HepG2 (cell line): ENCODE results near the gene TNXB. TPM values are rescaled to one million over a fixed set of nuclear protein-coding genes. Genes with fewer than 3 reads are reported as not detected.

ENCODE experiments used
- ATRX ChIP-seq: sonication (generic); formaldehyde crosslinking; IDR thresholded peaks from 2 replicates; pipeline ENCODE4 v1.4.0; 2020; ENCODE audit warnings: missing genetic modification reagents, borderline replicate concordance
- DNMT3B ChIP-seq: conservative IDR thresholded peaks from 2 replicates; pipeline ENCODE4 v1.6.1; 2016; ENCODE audit warnings: missing biosample characterization, control low read depth
- LRRFIP1 ChIP-seq: sonication (generic); formaldehyde crosslinking; conservative IDR thresholded peaks from 2 replicates; pipeline ENCODE4 v1.4.0; 2020; ENCODE audit warnings: missing genetic modification reagents
- RAD21 ChIP-seq: fragments of 450-650 bp; formaldehyde crosslinking; IDR thresholded peaks from 2 replicates; pipeline ENCODE4 v1.5.0; 2020; ENCODE audit warnings: mild to moderate bottlenecking
- RFX3 ChIP-seq: IDR thresholded peaks from 2 replicates; pipeline ENCODE4 v1.6.1; 2016; ENCODE audit warnings: missing biosample characterization, missing genetic modification reagents
- ZNF121 ChIP-seq: sonication (generic); formaldehyde crosslinking; IDR thresholded peaks from 2 replicates; pipeline ENCODE4 v1.5.0; 2020; ENCODE audit warnings: mild to moderate bottlenecking, missing genetic modification reagents
- ZNF260 ChIP-seq: sonication (generic); formaldehyde crosslinking; IDR thresholded peaks from 2 replicates; pipeline ENCODE4 v1.4.0; 2020; ENCODE audit warnings: missing genetic modification reagents, low read depth, mild to moderate bottlenecking, borderline replicate concordance
- ZNF296 ChIP-seq: sonication (generic); formaldehyde crosslinking; conservative IDR thresholded peaks from 2 replicates; pipeline ENCODE4 v1.5.0; 2020; ENCODE audit warnings: mild to moderate bottlenecking, missing genetic modification reagents
- ZNF383 ChIP-seq: sonication (generic); formaldehyde crosslinking; IDR thresholded peaks from 2 replicates; pipeline ENCODE4 v1.4.0; 2020; ENCODE audit warnings: missing genetic modification reagents, mild to moderate bottlenecking, borderline replicate concordance
- ZNF543 ChIP-seq: sonication (generic); formaldehyde crosslinking; IDR thresholded peaks from 2 replicates; pipeline ENCODE4 v1.4.0; 2020; ENCODE audit warnings: mild to moderate bottlenecking, missing genetic modification reagents
- ZNF614 ChIP-seq: IDR thresholded peaks from 2 replicates; pipeline ENCODE4 v1.6.1; 2018; ENCODE audit warnings: missing biosample characterization, missing genetic modification reagents, inconsistent platforms, borderline replicate concordance
- ZNF652 ChIP-seq: IDR thresholded peaks from 2 replicates; pipeline ENCODE4 v1.6.1; 2016; ENCODE audit warnings: low read depth, borderline replicate concordance
- ZNF777 ChIP-seq: sonication (generic); formaldehyde crosslinking; IDR thresholded peaks from 2 replicates; pipeline ENCODE4 v1.4.0; 2020; ENCODE audit warnings: missing genetic modification reagents
- ZSCAN21 ChIP-seq: sonication (generic); formaldehyde crosslinking; IDR thresholded peaks from 2 replicates; pipeline ENCODE4 v1.8.0; 2022; ENCODE audit warnings: mild to moderate bottlenecking, missing genetic modification reagents, moderate library complexity, borderline replicate concordance
- polyA plus RNA-seq, 8 experiments: library from polyadenylated mRNA; depleted of rRNA in 3 of 8; stranded (reverse) in 7 of 8; unstranded in 1 of 8; fragments of >200 nt; fragmentation: Illumina TruSeq in 4 of 8; extraction: Trizol in 4 of 8; gene quantifications; 2 replicates each; pipeline versions ENCODE4 v1.2.1 to v1.2.3, GENCODE V29; 2011 to 2016; ENCODE audit warnings: low read depth in 4 of 8, missing spikeins in 1 of 8, mixed read lengths in 1 of 8; ENCODE audit not compliant: insufficient read depth in 1 of 8
- total RNA-seq, 5 experiments: library from RNA; depleted of rRNA; stranded (reverse); fragments of >200 nt; fragmentation: Illumina TruSeq; extraction: Trizol; gene quantifications; 2 replicates each; pipeline ENCODE4 v1.2.3, GENCODE V29; 2016; ENCODE audit warnings: low read depth in 1 of 5
- TF ChIP-seq, protein P1 (sequence below): sonication (generic); formaldehyde crosslinking; IDR thresholded peaks from 2 replicates; pipeline ENCODE4 v1.8.1; 2023; ENCODE audit warnings: mild to moderate bottlenecking, missing genetic modification reagents, borderline replicate concordance
- TF ChIP-seq, protein P2 (sequence below): sonication (generic); formaldehyde crosslinking; IDR thresholded peaks from 2 replicates; pipeline ENCODE4 v1.9.0; 2021; ENCODE audit warnings: missing genetic modification reagents, mild to moderate bottlenecking, borderline replicate concordance
- TF ChIP-seq, protein P3 (sequence below): sonication (generic); formaldehyde crosslinking; IDR thresholded peaks from 2 replicates; pipeline ENCODE4 v1.5.0; 2020; ENCODE audit warnings: mild to moderate bottlenecking, low read depth, missing genetic modification reagents, borderline replicate concordance
- TF ChIP-seq, protein P4 (sequence below): sonication (generic); formaldehyde crosslinking; IDR thresholded peaks from 2 replicates; pipeline ENCODE4 v1.4.0; 2020; ENCODE audit warnings: mild to moderate bottlenecking, missing genetic modification reagents

TNXB gene
- total and polyA plus RNA-seq, 2 of the 13 experiments (the other 11 are each of a cell fraction or from before 2014, with no cell fraction given): 1.6 to 2.7 TPM

- TF ChIP-seq ZNF614 (CRISPR knock-in tag) (no peak; the same call in 1 of the 2 replicates), ZNF652 (CRISPR knock-in tag) (no peak), RAD21 (peak; percentile 37), ZNF383 (CRISPR knock-in tag) (peak; percentile 24; the same call in 1 of the 2 replicates), ZNF543 (CRISPR knock-in tag) (peak; percentile 85), DNMT3B (0 out of 2 replicates have a peak, but pooled peaks have one; percentile 10), ZSCAN21 (no peak), RFX3 (CRISPR knock-in tag) (peak; percentile 80), ZNF296 (no peak), ZNF121 (CRISPR knock-in tag) (0 out of 2 replicates have a peak, but pooled peaks have one; percentile 50), ZNF260 (no peak), ATRX (CRISPR knock-in tag) (0 out of 2 replicates have a peak, but pooled peaks have one; percentile 61), LRRFIP1 (no peak), ZNF777 (no peak; the same call in 1 of the 2 replicates)
- TF ChIP-seq, protein P1, sequence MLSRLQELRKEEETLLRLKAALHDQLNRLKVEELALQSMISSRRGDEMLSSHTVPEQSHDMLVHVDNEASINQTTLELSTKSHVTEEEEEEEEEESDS (CRISPR knock-in tag): no peak
- TF ChIP-seq, protein P2, sequence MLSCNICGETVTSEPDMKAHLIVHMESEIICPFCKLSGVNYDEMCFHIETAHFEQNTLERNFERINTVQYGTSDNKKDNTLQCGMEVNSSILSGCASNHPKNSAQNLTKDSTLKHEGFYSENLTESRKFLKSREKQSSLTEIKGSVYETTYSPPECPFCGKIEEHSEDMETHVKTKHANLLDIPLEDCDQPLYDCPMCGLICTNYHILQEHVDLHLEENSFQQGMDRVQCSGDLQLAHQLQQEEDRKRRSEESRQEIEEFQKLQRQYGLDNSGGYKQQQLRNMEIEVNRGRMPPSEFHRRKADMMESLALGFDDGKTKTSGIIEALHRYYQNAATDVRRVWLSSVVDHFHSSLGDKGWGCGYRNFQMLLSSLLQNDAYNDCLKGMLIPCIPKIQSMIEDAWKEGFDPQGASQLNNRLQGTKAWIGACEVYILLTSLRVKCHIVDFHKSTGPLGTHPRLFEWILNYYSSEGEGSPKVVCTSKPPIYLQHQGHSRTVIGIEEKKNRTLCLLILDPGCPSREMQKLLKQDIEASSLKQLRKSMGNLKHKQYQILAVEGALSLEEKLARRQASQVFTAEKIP (CRISPR knock-in tag): no peak
- TF ChIP-seq, protein P3, sequence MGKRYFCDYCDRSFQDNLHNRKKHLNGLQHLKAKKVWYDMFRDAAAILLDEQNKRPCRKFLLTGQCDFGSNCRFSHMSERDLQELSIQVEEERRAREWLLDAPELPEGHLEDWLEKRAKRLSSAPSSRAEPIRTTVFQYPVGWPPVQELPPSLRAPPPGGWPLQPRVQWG: no peak
- TF ChIP-seq, protein P4, sequence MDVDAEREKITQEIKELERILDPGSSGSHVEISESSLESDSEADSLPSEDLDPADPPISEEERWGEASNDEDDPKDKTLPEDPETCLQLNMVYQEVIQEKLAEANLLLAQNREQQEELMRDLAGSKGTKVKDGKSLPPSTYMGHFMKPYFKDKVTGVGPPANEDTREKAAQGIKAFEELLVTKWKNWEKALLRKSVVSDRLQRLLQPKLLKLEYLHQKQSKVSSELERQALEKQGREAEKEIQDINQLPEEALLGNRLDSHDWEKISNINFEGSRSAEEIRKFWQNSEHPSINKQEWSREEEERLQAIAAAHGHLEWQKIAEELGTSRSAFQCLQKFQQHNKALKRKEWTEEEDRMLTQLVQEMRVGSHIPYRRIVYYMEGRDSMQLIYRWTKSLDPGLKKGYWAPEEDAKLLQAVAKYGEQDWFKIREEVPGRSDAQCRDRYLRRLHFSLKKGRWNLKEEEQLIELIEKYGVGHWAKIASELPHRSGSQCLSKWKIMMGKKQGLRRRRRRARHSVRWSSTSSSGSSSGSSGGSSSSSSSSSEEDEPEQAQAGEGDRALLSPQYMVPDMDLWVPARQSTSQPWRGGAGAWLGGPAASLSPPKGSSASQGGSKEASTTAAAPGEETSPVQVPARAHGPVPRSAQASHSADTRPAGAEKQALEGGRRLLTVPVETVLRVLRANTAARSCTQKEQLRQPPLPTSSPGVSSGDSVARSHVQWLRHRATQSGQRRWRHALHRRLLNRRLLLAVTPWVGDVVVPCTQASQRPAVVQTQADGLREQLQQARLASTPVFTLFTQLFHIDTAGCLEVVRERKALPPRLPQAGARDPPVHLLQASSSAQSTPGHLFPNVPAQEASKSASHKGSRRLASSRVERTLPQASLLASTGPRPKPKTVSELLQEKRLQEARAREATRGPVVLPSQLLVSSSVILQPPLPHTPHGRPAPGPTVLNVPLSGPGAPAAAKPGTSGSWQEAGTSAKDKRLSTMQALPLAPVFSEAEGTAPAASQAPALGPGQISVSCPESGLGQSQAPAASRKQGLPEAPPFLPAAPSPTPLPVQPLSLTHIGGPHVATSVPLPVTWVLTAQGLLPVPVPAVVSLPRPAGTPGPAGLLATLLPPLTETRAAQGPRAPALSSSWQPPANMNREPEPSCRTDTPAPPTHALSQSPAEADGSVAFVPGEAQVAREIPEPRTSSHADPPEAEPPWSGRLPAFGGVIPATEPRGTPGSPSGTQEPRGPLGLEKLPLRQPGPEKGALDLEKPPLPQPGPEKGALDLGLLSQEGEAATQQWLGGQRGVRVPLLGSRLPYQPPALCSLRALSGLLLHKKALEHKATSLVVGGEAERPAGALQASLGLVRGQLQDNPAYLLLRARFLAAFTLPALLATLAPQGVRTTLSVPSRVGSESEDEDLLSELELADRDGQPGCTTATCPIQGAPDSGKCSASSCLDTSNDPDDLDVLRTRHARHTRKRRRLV (CRISPR knock-in tag): peak; percentile 60; the same call in 1 of the 2 replicates
Observed at GRCh38 chr6:32153564-32154513, 44.7 kb upstream of the TNXB start, which contains the start of gene PPT2 (continued).
